ENCODE measurements around the gene PHKB. TPM values are rescaled to one million over a fixed set of nuclear protein-coding genes. Genes with fewer than 3 reads are reported as not detected.

The PHKB gene
- total RNA-seq (2021), result 38.8 and 39.0 TPM in 2 replicates
- long read RNA-seq, full-length matches to known transcripts, result 25 of 84 reads
- long read RNA-seq, partial matches to known transcripts, result 9 of 84 reads
- long read RNA-seq, other reads (novel, unspliced or antisense), result 50 of 84 reads

- H3K27me3 ChIP-seq (ENCODE audit: insufficient read depth, low read length), result no peaks in the 10 kb centered on the region; the same call in 1 of the 2 replicates
- no peaks in the 10 kb centered on the region for H3K27me3 Mint-ChIP-seq (ENCODE audit: low read depth)
- no peaks in the 10 kb centered on the region; the same call in 1 of the 2 replicates for H3K4me1 ChIP-seq (ENCODE audit: insufficient read depth, low read length)
- H3K27ac Mint-ChIP-seq, result peak within 1 kb of the TSS; percentile 94 to 99 (median 99)
- H3K9ac ChIP-seq (ENCODE audit: extremely low read depth, insufficient read length, low read length), result peak within 1 kb of the TSS; percentile 62
- H4K20me1 ChIP-seq (ENCODE audit: control insufficient read depth, insufficient read depth, insufficient read length), result no peaks in the 10 kb centered on the region
- H3K18ac ChIP-seq (ENCODE audit: insufficient read length, low read depth, low read length), result peak within 1 kb of the TSS; percentile 95
- H4K91ac ChIP-seq (ENCODE audit: insufficient read length, low read depth, low read length), result no peak within 1 kb of the TSS
- H3K14ac ChIP-seq (ENCODE audit: insufficient read depth, low read length), result peak within 1 kb of the TSS; percentile 93
- H3K9me3 ChIP-seq (ENCODE audit: control insufficient read depth, low read depth, low read length), result no peaks in the 10 kb centered on the region
- H3K4me1 Mint-ChIP-seq, result peaks cover 29 to 31% of the 10 kb centered on the region in 2 experiments
- H2AFZ ChIP-seq (ENCODE audit: low read length), result no peak within 1 kb of the TSS
- no peak within 1 kb of the TSS for H2AK5ac ChIP-seq (ENCODE audit: insufficient read length, low read length)
- H2BK12ac ChIP-seq (ENCODE audit: insufficient read length, low read depth, low read length), result no peak within 1 kb of the TSS
- H3K79me2 ChIP-seq (ENCODE audit: insufficient read depth, low read length), result no peaks in the 10 kb centered on the region
- H2BK20ac ChIP-seq (ENCODE audit: low read depth, low read length, poor library complexity, severe bottlenecking), result no peak within 1 kb of the TSS
- peaks cover 2% of the 10 kb centered on the region for H3K79me1 ChIP-seq (ENCODE audit: insufficient read depth, low read depth, low read length, poor library complexity, severe bottlenecking)
- H2BK5ac ChIP-seq (ENCODE audit: insufficient read length, low read length), result no peak within 1 kb of the TSS
- peak within 1 kb of the TSS; percentile 77 for H3K4me2 ChIP-seq (ENCODE audit: insufficient read depth, insufficient read length, low read length)
- H3K36me3 Mint-ChIP-seq (ENCODE audit: insufficient read depth in 1 of 3, low read depth in 3 of 3), result peaks cover 0 to 16% (median 12%) of the 10 kb centered on the region in 3 experiments; a peak in 6 of 7 replicates
- no peak within 1 kb of the TSS for H2BK120ac ChIP-seq (ENCODE audit: low read depth, low read length, poor library complexity, severe bottlenecking)
- H3K4me3 Mint-ChIP-seq, result peak within 1 kb of the TSS; percentile 100
- H3K56ac ChIP-seq (ENCODE audit: insufficient read length, low read depth, low read length), result no peak within 1 kb of the TSS
- peak within 1 kb of the TSS; percentile 61 for H3K27ac ChIP-seq (ENCODE audit: insufficient read length, low read depth, low read length)
- H3T11ph ChIP-seq (ENCODE audit: low read length), result no peak within 1 kb of the TSS
- no peak within 1 kb of the TSS for H2BK15ac ChIP-seq (ENCODE audit: low read depth, low read length)
- no CpG with 5 or more reads among the region's 82 CpGs for WGBS (ENCODE audit: extremely low coverage, insufficient read length, low lambda C conversion rate)
- no peaks in the 10 kb centered on the region; a peak in 1 of 5 replicates for H3K9me3 Mint-ChIP-seq
- no peak within 1 kb of the TSS for H4K8ac ChIP-seq (replicated peaks; ENCODE audit: insufficient read length, low read depth, low read length)
- peaks cover 11% of the 10 kb centered on the region for H3K23me2 ChIP-seq (ENCODE audit: insufficient read length, low read depth, low read length, poor library complexity, severe bottlenecking)
- TF ChIP-seq, protein P1, sequence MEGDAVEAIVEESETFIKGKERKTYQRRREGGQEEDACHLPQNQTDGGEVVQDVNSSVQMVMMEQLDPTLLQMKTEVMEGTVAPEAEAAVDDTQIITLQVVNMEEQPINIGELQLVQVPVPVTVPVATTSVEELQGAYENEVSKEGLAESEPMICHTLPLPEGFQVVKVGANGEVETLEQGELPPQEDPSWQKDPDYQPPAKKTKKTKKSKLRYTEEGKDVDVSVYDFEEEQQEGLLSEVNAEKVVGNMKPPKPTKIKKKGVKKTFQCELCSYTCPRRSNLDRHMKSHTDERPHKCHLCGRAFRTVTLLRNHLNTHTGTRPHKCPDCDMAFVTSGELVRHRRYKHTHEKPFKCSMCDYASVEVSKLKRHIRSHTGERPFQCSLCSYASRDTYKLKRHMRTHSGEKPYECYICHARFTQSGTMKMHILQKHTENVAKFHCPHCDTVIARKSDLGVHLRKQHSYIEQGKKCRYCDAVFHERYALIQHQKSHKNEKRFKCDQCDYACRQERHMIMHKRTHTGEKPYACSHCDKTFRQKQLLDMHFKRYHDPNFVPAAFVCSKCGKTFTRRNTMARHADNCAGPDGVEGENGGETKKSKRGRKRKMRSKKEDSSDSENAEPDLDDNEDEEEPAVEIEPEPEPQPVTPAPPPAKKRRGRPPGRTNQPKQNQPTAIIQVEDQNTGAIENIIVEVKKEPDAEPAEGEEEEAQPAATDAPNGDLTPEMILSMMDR (conservative IDR thresholded peaks at IDR 0.05), result peak; percentile 13; the same call in 1 of the 3 replicates
- H4K5ac ChIP-seq (ENCODE audit: insufficient read length, low read depth, low read length), result no peak within 1 kb of the TSS
- no peak within 1 kb of the TSS for H3K4ac ChIP-seq (ENCODE audit: low read depth, low read length)
- no peak within 1 kb of the TSS for H3K23ac ChIP-seq (ENCODE audit: insufficient read length, low read depth, low read length)
- peak; percentile 90 for DNase-seq
These were observed at the start of gene PHKB, which contains the start of gene ITFG1 for GRCh38 chr16:47460711-47461597. TSS of gene PHKB (plus strand) at chr16:47461331. CDS start at chr16:47461351, 20 bp downstream. TSS of gene ITFG1 (minus strand) at chr16:47461063. CDS start at chr16:47461045, 18 bp downstream.
